Spleen (tissue), 11 donors: ENCODE data around the gene SLC2A10. TPM values are rescaled to one million over a fixed set of nuclear protein-coding genes. Genes with fewer than 3 reads are reported as not detected.

Experiments
- DNase-seq: peaks from one replicate; pipeline ENCODE4 v3.0.0-alpha.2; 2020
- H3K27ac ChIP-seq, 8 donors: fragments of 200-600 bp; sonication (generic) in 7 of 8; 1 replicate in 4 of 8; 2 replicates in 4 of 8; pipeline versions ENCODE4 v1.5.0 to v1.8.0; 2016 to 2021; ENCODE audit warnings: inconsistent platforms in 4 of 8, mild to moderate bottlenecking in 4 of 8, moderate library complexity in 1 of 8
- H3K27me3 ChIP-seq, 7 donors: fragments of 200-600 bp; sonication (generic) in 6 of 7; replicated peaks in 1 of 7; 1 replicate in 4 of 7; 2 replicates in 3 of 7; pipeline versions ENCODE4 v1.5.0 to v1.8.0; 2016 to 2021; ENCODE audit warnings: inconsistent platforms in 3 of 7, mild to moderate bottlenecking in 1 of 7
- H3K36me3 ChIP-seq, 6 donors: fragments of 200-600 bp; sonication (generic) in 5 of 6; 1 replicate in 4 of 6; 2 replicates in 2 of 6; pipeline versions ENCODE4 v1.5.0 to v1.8.0; 2016 to 2021; ENCODE audit warnings: inconsistent platforms in 2 of 6
- H3K4me1 ChIP-seq, 6 donors: fragments of 200-600 bp; sonication (generic) in 5 of 6; 1 replicate in 3 of 6; 2 replicates in 3 of 6; pipeline versions ENCODE4 v1.5.0 to v1.8.0; 2016 to 2021; ENCODE audit warnings: inconsistent platforms in 3 of 6
- H3K4me3 ChIP-seq, 8 donors: fragments of 200-600 bp; sonication (generic) in 7 of 8; 1 replicate in 4 of 8; 2 replicates in 4 of 8; pipeline versions ENCODE4 v1.5.0 to v1.8.0; 2016 to 2021; ENCODE audit warnings: inconsistent platforms in 4 of 8, mild to moderate bottlenecking in 4 of 8, moderate library complexity in 2 of 8
- H3K9me3 ChIP-seq, 8 donors: fragments of 200-600 bp; sonication (generic) in 7 of 8; 1 replicate in 4 of 8; 2 replicates in 4 of 8; pipeline versions ENCODE4 v1.5.0 to v1.8.0; 2016 to 2021; ENCODE audit warnings: inconsistent platforms in 4 of 8
- CTCF ChIP-seq, 11 experiments: fragments of 200-600 bp in 7 of 11; fragments of 450-650 bp in 4 of 11; sonication (generic) in 4 of 11; IDR thresholded peaks in 8 of 11; conservative IDR thresholded peaks in 3 of 11; 1 replicate in 7 of 11; 2 replicates in 4 of 11; pipeline versions ENCODE4 v1.4.0 to v1.8.0; 2016 to 2021; ENCODE audit warnings: antibody characterized with exemption in 11 of 11, inconsistent platforms in 4 of 11, mild to moderate bottlenecking in 1 of 11
- POLR2A ChIP-seq, 3 donors: fragments of 450-650 bp; IDR thresholded peaks; one replicate each; pipeline ENCODE4 v1.5.1; 2017; ENCODE audit warnings: antibody characterized with exemption in 3 of 3, mild to moderate bottlenecking in 1 of 3
- POLR2AphosphoS5 ChIP-seq, 3 donors: sonication (generic); formaldehyde crosslinking; IDR thresholded peaks; one replicate each; pipeline ENCODE4 v1.5.1; 2017; ENCODE audit warnings: antibody characterized with exemption in 3 of 3
- WGBS, 5 donors: extraction: QIAGEN DNeasy Blood & Tissue Kit in 3 of 5; methylation state at CpG; one replicate each; pipeline versions ENCODE4 v1.1.5 to v1.1.7; 2013 to 2018; 5-methylcytosine and 5-hydroxymethylcytosine counted together
- intact Hi-C: fragments of 100-400 bp; cut with DNase I; formaldehyde crosslinking; loops from one replicate; pipeline ENCODE4 v1.15.0; 2023; ENCODE audit warnings: low total_unique reads
- polyA plus RNA-seq, 3 donors: library from polyadenylated mRNA; stranded (reverse); fragments of 200-250 nt; gene quantifications; one replicate each; pipeline ENCODE4 v1.2.1, GENCODE V29; 2013
- total RNA-seq, 7 donors: library from RNA; depleted of rRNA in 3 of 7; stranded (reverse); fragments of >200 nt in 3 of 7; fragmentation: NEBNext Ultra II Directional in 4 of 7; extraction: Animal tissue kit (Norgen Biotek cat#: 25700) in 4 of 7; gene quantifications; one replicate each; pipeline versions ENCODE4 v1.1.0 to v1.2.1, GENCODE V29; 2016 to 2021
- donor health status: healthy with polysubstance abuse.
- donor health status: DM: no; HTN: no; CAD: no; lungs with moderate emphysema.
- donor health status: DM: no; HTN: no; CAD: no.
- donor health status: Bipolar disorder and iron deficiency.
- donor health status: healthy.
- donor health status: DM: no; HTN: no; CAD: no.
- donor health status: DM: yes; HTN: yes; CAD: no.

The SLC2A10 gene
- total and polyA plus RNA-seq, 10 donors = 1.9 to 7.3 (median 2.9) TPM

GRCh38 chr20:46743088-46743487 lies 33.6 kb downstream of the SLC2A10 start:
- TF ChIP-seq CTCF (IDR thresholded peaks at IDR 0.05 in 8 of 11, conservative IDR thresholded peaks at IDR 0.05 in 3 of 11) = no peak
- no peak for TF ChIP-seq POLR2A (IDR thresholded peaks at IDR 0.05)
- no peak for TF ChIP-seq POLR2AphosphoS5 (IDR thresholded peaks at IDR 0.05)
- no peak for DNase-seq
- Histone ChIP-seq H3K4me1 (no peaks in the 10 kb centered on the region), H3K27ac (no peak overlapping the region), H3K4me3 (no peak overlapping the region), H3K9me3 (peaks cover 0 to 7% (median 3%) of the 10 kb centered on the region in 8 donors), H3K36me3 (no peaks in the 10 kb centered on the region), H3K27me3 (peaks cover 0 to 68% (median 9%) of the 10 kb centered on the region in 7 donors)
- intact Hi-C loops = no loop called here
- WGBS, 5 donors = 37 to 56% (median 43%) methylated on average over 5 of the region's 5 CpGs

DNA sequence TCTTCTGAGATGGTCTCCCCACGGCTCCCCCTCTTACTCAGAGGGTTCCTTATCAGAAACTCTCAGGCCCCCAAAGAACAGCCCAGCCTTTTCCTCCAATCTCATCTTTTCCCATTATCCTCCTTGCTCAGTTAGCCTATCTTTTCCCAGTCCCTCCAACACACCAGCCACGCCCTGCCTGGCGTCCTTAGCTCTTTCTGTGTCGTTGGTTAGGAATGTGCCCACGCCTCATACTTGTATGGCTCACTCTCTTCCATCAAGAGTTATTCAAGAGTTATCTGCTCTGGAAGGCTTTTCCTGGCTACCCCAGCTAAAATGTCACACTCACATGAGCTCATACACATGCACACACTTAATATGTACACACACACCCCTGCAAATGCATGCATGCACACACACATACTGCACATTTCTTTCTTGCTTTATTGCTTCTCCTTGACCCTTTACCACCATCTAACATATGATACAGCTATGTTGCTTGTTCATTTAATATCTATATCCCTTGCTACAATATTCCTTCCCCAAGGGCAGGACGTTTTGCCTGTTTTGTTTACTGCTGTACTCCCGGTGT lies 37.6 kb downstream of the SLC2A10 start:
- intact Hi-C loops = no loop called here
- no peak overlapping the region for H3K27ac ChIP-seq
- no peaks in the 10 kb centered on the region for H3K36me3 ChIP-seq
- DNase-seq = no peak
- H3K4me1 ChIP-seq = no peaks in the 10 kb centered on the region
- no peaks in the 10 kb centered on the region for H3K9me3 ChIP-seq
- 60 to 69% (median 62%) methylated on average over 7 of the region's 7 CpGs for WGBS, 5 donors
- H3K4me3 ChIP-seq = no peak overlapping the region
- TF ChIP-seq POLR2AphosphoS5 (IDR thresholded peaks at IDR 0.05) = no peak
- TF ChIP-seq CTCF (IDR thresholded peaks at IDR 0.05 in 8 of 11, conservative IDR thresholded peaks at IDR 0.05 in 3 of 11) = no peak
- TF ChIP-seq POLR2A (IDR thresholded peaks at IDR 0.05) = no peak
- H3K27me3 ChIP-seq = peaks cover 0 to 84% (median 9%) of the 10 kb centered on the region in 7 donors

DNA sequence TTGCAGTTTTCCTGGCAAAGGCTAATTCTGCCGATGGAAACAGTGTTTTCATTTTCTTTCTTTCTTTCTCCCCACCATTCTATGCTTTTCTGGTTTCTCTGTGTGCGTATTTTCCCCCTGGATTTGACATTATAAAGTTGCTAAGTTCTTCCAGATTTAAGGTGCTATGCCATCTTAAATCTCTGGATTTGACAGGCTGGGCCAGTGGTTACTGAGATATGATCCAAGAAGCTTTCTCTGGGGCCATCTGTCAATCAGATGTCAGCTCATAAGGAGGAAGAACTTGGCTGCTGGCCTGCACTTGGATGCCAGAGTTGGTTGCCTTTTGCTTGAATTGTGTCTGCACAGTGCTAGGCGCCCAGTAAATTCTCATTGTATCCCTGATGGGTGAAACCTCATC lies 39.7 kb downstream of the SLC2A10 start:
- TF ChIP-seq CTCF (IDR thresholded peaks at IDR 0.05 in 8 of 11, conservative IDR thresholded peaks at IDR 0.05 in 3 of 11) (no peak), POLR2A (IDR thresholded peaks at IDR 0.05) (no peak), POLR2AphosphoS5 (IDR thresholded peaks at IDR 0.05) (no peak)
- H3K4me1 ChIP-seq = no peaks in the 10 kb centered on the region
- no peaks in the 10 kb centered on the region for H3K9me3 ChIP-seq
- no peaks in the 10 kb centered on the region for H3K36me3 ChIP-seq
- H3K27me3 ChIP-seq = peaks cover 0 to 74% (median 9%) of the 10 kb centered on the region in 7 donors
- 81 to 91% (median 87%) methylated on average over 3 of the region's 3 CpGs for WGBS, 5 donors
- no peak for DNase-seq
- H3K27ac ChIP-seq = no peak overlapping the region
- H3K4me3 ChIP-seq = no peak overlapping the region
- intact Hi-C loops = no loop called here

- Histone ChIP-seq H3K36me3 (no peaks in the 10 kb centered on the region), H3K27me3 (peaks cover 0 to 47% (median 7%) of the 10 kb centered on the region in 7 donors), H3K9me3 (no peaks in the 10 kb centered on the region), H3K27ac (no peak overlapping the region), H3K4me1 (no peaks in the 10 kb centered on the region), H3K4me3 (no peak overlapping the region)
- intact Hi-C loops = loop anchor here (10.0 kb wide), 1 partner anchor 633 kb away; no protein-coding TSS in a partner anchor
- no peak for DNase-seq
- 70 to 85% (median 80%) methylated on average over 9 of the region's 9 CpGs for WGBS, 5 donors
- TF ChIP-seq POLR2AphosphoS5 (IDR thresholded peaks at IDR 0.05) = no peak
- no peak for TF ChIP-seq CTCF (IDR thresholded peaks at IDR 0.05 in 8 of 11, conservative IDR thresholded peaks at IDR 0.05 in 3 of 11)
- TF ChIP-seq POLR2A (IDR thresholded peaks at IDR 0.05) = no peak
These were observed 42.4 kb downstream of the SLC2A10 start for GRCh38 chr20:46751856-46752255.
